GM21825 (cell line): ENCODE results near the gene ADK.
"Not testable (repeated sequence)": the region's sequence is repeated elsewhere in the genome, so short reads cannot be mapped to it uniquely, and the experiment has no call there.

ENCODE experiments used
- ATAC-seq: cut with Tn5 transposase; IDR thresholded peaks from one replicate; pipeline ENCODE4 v1.9.1; 2021; ENCODE audit warnings: mild to moderate bottlenecking, moderate library complexity; ENCODE audit not compliant: unreplicated experiment

ADK gene

GRCh38 chr10:74406006-74406405 is 255.0 kb downstream of the ADK start:
- no peak for ATAC-seq

GRCh38 chr10:74415146-74415839 is 264.3 kb downstream of the ADK start:
- ATAC-seq: no peak

GRCh38 chr10:74417397-74417796 is 266.4 kb downstream of the ADK start:
- no peak for ATAC-seq

DNA sequence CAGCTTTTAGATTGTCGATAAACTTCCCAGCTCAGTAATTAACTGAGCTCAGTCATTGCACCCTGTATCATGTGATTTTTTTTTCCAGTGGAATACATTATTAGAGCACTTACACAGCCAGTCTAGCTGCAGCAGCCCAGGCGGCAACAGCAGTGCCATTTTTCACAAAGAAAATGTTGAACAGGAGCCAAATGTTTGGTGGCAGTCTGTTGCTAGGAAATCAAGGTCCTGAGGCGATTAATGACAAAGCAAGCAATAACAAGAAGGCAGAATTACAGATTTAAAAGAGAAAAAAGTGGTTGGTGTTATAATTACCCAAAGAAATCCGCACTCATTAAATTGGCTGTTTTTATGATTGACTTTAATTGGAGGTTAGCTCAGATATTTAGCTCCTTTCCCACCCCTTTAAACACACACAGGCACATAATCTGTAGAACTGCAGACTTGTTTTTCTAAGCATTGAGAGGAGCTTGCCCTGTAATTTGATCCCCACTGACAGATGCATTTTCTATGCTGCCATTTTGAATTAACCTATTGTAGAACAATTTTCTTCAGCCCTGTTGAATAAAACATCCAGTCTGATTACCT is 267.4 kb downstream of the ADK start:
- ATAC-seq: no peak

- ATAC-seq: no peak
These were observed 268.5 kb downstream of the ADK start for GRCh38 chr10:74419491-74419951.

DNA sequence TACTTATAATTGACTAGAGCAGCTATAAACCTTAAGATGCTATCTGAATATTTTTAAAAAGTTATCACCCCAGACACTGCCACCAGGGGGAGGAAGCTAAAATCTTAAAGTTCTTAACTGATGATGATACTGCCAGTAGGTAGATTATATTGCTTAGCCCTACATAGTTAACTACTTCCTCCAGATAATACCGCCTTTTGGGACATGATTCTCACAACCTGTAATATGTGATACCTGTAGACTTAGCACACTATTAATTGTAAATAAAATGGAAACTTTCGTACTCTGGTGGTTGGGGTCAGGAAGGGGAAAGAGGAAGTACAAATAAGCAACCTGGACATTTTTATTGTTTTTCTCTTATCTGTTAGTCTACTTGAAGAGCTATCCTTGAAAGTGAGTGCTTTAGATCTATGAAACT is 268.9 kb downstream of the ADK start:
- ATAC-seq: no peak

DNA sequence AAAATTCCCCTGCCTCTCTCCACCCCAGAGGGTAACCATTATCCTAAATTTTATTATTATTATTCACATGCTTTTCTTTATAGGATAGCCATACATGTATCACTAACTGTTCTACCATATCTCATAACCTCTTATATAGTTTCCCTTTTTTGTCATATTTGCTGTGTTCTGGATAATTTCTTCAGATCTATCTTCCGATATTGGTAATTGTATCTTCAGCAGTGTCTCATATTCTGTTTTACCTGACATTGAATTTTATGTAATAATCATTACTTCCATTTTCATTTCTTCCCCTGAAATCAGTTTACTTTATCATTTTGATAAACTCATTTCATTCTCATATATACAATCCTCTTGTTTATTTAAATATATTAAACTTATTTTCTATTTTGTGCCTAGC is 273.5 kb downstream of the ADK start:
- no peak for ATAC-seq

DNA sequence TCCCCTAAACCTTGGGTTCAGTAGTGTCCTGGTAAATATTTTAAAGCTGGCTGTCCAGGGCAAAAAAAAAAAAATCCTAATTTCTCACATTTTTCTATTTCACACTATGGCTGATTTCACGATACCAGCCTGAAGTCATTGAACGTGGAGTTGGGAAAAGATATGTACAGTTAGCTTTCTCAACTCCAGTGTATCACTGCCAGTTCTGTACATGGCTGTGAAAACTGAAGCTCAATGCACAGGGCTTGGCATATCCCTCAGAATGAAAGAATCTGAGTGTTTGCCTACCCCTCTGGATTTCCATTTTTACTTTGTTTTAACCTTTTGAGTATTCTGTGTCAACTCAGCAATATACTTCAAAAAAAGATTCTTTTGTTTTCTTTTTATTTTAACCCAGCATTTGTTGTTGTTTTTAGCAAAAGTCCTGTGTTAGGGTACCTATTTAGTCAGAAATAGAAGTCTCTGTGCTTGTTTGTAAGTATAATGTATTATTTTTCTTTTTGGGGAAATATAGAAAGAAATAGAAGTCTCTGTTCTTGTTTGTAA is 274.5 kb downstream of the ADK start:
- ATAC-seq: no peak

GRCh38 chr10:74431816-74432215 is 280.8 kb downstream of the ADK start:
- no peak for ATAC-seq

GRCh38 chr10:74432841-74433594 is 282.0 kb downstream of the ADK start:
- ATAC-seq: no peak

- ATAC-seq: no peak
These were observed 282.6 kb downstream of the ADK start for GRCh38 chr10:74433595-74433956.

GRCh38 chr10:74433993-74434392 is 283.0 kb downstream of the ADK start:
- ATAC-seq: no peak

- ATAC-seq: no peak
These were observed 283.5 kb downstream of the ADK start for GRCh38 chr10:74434547-74434946.

DNA sequence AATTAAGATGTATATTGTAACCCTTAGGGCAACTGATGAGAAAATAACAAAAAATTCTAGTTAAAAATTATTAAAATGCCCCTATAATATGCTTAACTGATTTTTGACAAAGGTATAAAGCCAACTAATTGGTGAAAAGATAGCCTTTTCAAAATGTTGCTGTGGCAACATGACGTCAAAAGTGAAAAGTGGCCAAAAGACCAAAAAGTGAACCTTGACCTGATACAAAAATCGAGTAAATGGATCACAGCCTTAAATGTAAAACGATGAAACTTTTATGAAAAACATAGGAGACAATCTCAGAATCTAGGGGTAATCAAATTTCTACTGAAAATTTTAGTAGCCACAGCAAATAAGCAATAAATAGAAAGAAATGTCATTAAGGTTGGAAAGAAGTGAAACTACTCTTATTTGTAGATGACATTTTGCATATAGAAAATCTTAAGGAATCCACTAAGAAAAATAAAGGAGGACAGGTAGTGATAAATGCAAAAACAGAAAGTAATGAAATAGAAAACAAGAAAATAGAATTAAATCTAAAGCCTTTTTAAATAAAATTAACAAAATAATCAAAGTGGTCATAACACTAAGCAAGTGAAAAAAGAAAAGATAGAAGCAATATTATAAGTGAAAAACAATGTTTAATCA is 285.6 kb downstream of the ADK start:
- ATAC-seq: no peak

DNA sequence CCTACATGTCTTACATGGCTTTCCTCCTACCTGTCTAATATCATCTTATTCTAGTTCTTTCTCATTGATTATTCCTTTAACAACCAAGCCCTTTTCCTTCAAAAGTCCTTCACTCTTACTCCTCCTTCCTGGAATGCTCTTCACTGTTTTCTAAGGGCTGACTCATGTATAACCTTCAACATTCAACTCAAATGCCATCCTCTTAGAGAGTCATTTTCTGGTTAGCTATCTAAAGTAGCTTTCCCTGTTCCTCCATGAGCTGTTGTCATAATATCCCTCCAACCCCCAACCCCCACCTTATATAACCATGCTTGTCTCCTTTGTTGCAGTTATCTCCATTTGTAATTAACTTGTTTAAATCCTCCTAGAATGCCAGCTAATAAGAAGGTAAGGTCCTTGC is 286.8 kb downstream of the ADK start:
- ATAC-seq: no peak

DNA sequence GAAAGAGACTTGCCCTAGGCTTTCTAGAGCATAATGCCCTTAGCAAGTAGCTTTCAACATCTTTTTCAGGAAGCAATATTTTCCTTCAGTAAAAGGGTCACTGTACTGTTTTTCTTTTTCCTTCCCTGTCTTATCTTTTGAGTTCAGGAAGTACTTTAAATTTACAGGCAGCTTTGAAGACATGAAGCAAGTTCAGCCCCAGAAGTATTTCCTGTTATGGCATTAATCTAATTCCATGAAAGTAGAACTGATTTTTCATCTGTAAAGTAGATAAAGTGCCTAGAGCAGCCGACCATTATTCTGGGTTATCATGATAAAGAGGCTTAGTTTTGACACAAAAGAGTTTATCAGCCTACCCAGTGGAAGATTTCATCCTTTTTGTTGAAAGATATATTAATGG is 288.2 kb downstream of the ADK start:
- ATAC-seq: no peak

GRCh38 chr10:74445493-74445892 is 294.5 kb downstream of the ADK start:
- ATAC-seq: no peak

DNA sequence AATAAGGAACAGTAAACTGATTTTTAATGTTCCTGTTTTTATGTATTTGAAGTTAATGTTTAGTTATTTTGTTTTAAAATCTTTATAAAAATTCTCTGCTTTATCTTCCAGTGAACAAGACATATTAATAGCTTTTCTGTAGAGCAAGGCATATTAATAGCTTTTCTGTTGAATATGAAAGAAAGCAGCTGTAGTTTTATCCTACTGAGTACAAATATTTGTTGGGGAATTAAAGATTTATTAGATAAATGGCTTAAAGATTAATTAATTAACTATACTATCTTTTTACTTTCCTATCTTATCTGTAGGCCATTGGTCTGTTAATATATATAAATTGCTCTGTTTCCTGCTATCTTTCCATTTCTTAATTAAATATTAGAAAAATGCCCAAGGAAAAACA is 299.6 kb downstream of the ADK start:
- ATAC-seq: no peak

- no peak for ATAC-seq
These were observed 300.3 kb downstream of the ADK start for GRCh38 chr10:74451127-74451829.

- no peak for ATAC-seq
These were observed 302.1 kb downstream of the ADK start for GRCh38 chr10:74453169-74453568.

GRCh38 chr10:74457478-74457877 is 306.5 kb downstream of the ADK start:
- not testable (repeated sequence) for ATAC-seq
